Keratinocyte (primary cell): ENCODE measurements around the gene ELAVL2. TPM values are rescaled to one million over a fixed set of nuclear protein-coding genes. Genes with fewer than 3 reads are reported as not detected.
A peak's percentile ranks its signal among the peaks of the same experiment; 100 is the strongest.

Experiments used
- DNase-seq: peaks from one replicate; pipeline ENCODE4 v3.0.0-alpha.2; 2011; ENCODE audit warnings: low read depth, missing footprints, low spot score
- FAIRE-seq: peaks from 2 replicates; lab custom pipeline; 2011; peaks lifted over from hg19 to GRCh38; lab: Jason Lieb, UNC
- H2AFZ ChIP-seq: 2 replicates; pipeline ENCODE4 v1.6.0; 2012; ENCODE audit warnings: low read length, control low read depth, inconsistent platforms; ENCODE audit not compliant: control insufficient read depth
- H3K27ac ChIP-seq: 2 replicates; pipeline ENCODE4 v1.5.1; 2011; ENCODE audit warnings: low read length; ENCODE audit not compliant: control insufficient read depth, insufficient read depth
- H3K27me3 ChIP-seq: 3 replicates; pipeline ENCODE4 v1.6.0; 2011; ENCODE audit warnings: low read length; ENCODE audit not compliant: control insufficient read depth, insufficient read depth; ENCODE audit errors: extremely low read depth
- H3K36me3 ChIP-seq, 2 experiments: 2 replicates in 1 of 2; 3 replicates in 1 of 2; pipeline ENCODE4 v1.5.1; 2011; ENCODE audit warnings: low read length in 2 of 2, mild to moderate bottlenecking in 1 of 2; ENCODE audit not compliant: control insufficient read depth in 2 of 2, insufficient read depth in 2 of 2; ENCODE audit errors: extremely low read depth in 1 of 2
- H3K4me1 ChIP-seq: 3 replicates; pipeline ENCODE4 v1.5.1; 2011; ENCODE audit warnings: low read length; ENCODE audit not compliant: control insufficient read depth, insufficient read depth; ENCODE audit errors: extremely low read depth
- H3K4me2 ChIP-seq: 3 replicates; pipeline ENCODE4 v1.6.0; 2011; ENCODE audit warnings: low read depth, low read length; ENCODE audit not compliant: control insufficient read depth, insufficient read depth; ENCODE audit errors: extremely low read depth
- H3K4me3 ChIP-seq, 3 experiments: fragments of 200-600 bp in 1 of 3; sonication (generic) in 1 of 3; 2 replicates in 2 of 3; 3 replicates in 1 of 3; pipeline ENCODE4 v1.5.1; 2011 to 2016; ENCODE audit warnings: low read length in 3 of 3, mild to moderate bottlenecking in 3 of 3, control low read depth in 2 of 3, inconsistent platforms in 1 of 3, low read depth in 1 of 3, mixed read lengths in 1 of 3, mixed run types in 1 of 3, moderate library complexity in 1 of 3; ENCODE audit not compliant: control insufficient read depth in 2 of 3, insufficient read depth in 2 of 3; ENCODE audit errors: extremely low read depth in 1 of 3
- H3K79me2 ChIP-seq: 2 replicates; pipeline ENCODE4 v1.6.0; 2012; ENCODE audit warnings: low read length; ENCODE audit not compliant: control insufficient read depth, insufficient read depth
- H3K9ac ChIP-seq: 3 replicates; pipeline ENCODE4 v1.6.0; 2011; ENCODE audit warnings: low read length; ENCODE audit not compliant: control insufficient read depth, insufficient read depth; ENCODE audit errors: extremely low read depth
- H3K9me1 ChIP-seq: 3 replicates; pipeline ENCODE4 v1.6.0; 2011; ENCODE audit warnings: low read length; ENCODE audit not compliant: control insufficient read depth, insufficient read depth; ENCODE audit errors: extremely low read depth
- H3K9me3 ChIP-seq: 2 replicates; pipeline ENCODE4 v1.5.1; 2012; ENCODE audit warnings: low read depth, low read length; ENCODE audit not compliant: control insufficient read depth
- H4K20me1 ChIP-seq: 3 replicates; pipeline ENCODE4 v1.6.0; 2011; ENCODE audit warnings: low read length; ENCODE audit not compliant: control insufficient read depth, insufficient read depth; ENCODE audit errors: extremely low read depth
- CTCF ChIP-seq, 3 experiments: IDR thresholded peaks in 1 of 3; conservative IDR thresholded peaks in 1 of 3; optimal IDR thresholded peaks in 1 of 3; 2 replicates in 2 of 3; 3 replicates in 1 of 3; pipeline versions ENCODE3 to v1.5.1; 2011; ENCODE audit warnings: low read length in 3 of 3, mild to moderate bottlenecking in 3 of 3, moderate library complexity in 2 of 3, control low read depth in 1 of 3, inconsistent platforms in 1 of 3; ENCODE audit not compliant: insufficient read depth in 2 of 3; ENCODE audit errors: extremely low read depth in 1 of 3
- EZH2 ChIP-seq: IDR thresholded peaks from one replicate; pipeline ENCODE4 v1.6.1; 2012; ENCODE audit warnings: inconsistent platforms, mild to moderate bottlenecking, low read length, moderate library complexity
- dilution Hi-C: fragments of 300-500 bp; cut with MboI; formaldehyde crosslinking; loops from one replicate; pipeline ENCODE4 v1.7.0; 2020; ENCODE audit warnings: low sequenced_read_pairs; ENCODE audit not compliant: extremely low pct_ligation_motif_present
- polyA plus RNA-seq, 5 experiments: library from polyadenylated mRNA; depleted of rRNA in 3 of 5; stranded (reverse) in 3 of 5; stranded (forward) in 1 of 5; unstranded in 1 of 5; fragments of >200 nt; gene quantifications; 1 replicate in 1 of 5; 2 replicates in 3 of 5; 3 replicates in 1 of 5; pipeline versions ENCODE4 v1.2.1 to v1.2.3, GENCODE V29; 2011 to 2012; ENCODE audit warnings: missing spikeins in 2 of 5, low read depth in 1 of 5, low replicate concordance in 1 of 5

The ELAVL2 gene
- polyA plus RNA-seq, 1 donor (not counting 4 experiments of a cell fraction or from before 2014, with no cell fraction given): 4.3 TPM

GRCh38 chr9:23784962-23785361 is 41.1 kb downstream of the ELAVL2 start:
- Histone ChIP-seq H3K4me1 (no peaks in the 10 kb centered on the region), H3K9ac (no peak overlapping the region), H3K27me3 (no peaks in the 10 kb centered on the region), H3K9me1 (no peaks in the 10 kb centered on the region), H3K4me3 (no peak overlapping the region), H2AFZ (no peak overlapping the region), H3K4me2 (no peak overlapping the region), H4K20me1 (no peaks in the 10 kb centered on the region), H3K36me3 (no peaks in the 10 kb centered on the region), H3K27ac (no peak overlapping the region), H3K9me3 (no peaks in the 10 kb centered on the region), H3K79me2 (no peaks in the 10 kb centered on the region)
- dilution Hi-C loops: no loop called here
- DNase-seq (no peak), FAIRE-seq (peak; percentile 13)
- TF ChIP-seq EZH2: no peak
- peak in 1 of 3 experiments; percentile 21 for TF ChIP-seq CTCF (optimal IDR thresholded peaks at IDR 0.05 in 1 of 3, IDR thresholded peaks at IDR 0.05 in 1 of 3, conservative IDR thresholded peaks at IDR 0.05 in 1 of 3; ENCODE audit: extremely low read depth in 1 of 3, insufficient read depth in 2 of 3, low read length in 3 of 3)

GRCh38 chr9:23783509-23783908 is 42.5 kb downstream of the ELAVL2 start:
- no peak overlapping the region for H2AFZ ChIP-seq
- FAIRE-seq (no peak), DNase-seq (no peak)
- H3K9ac ChIP-seq: no peak overlapping the region
- H3K27ac ChIP-seq: no peak overlapping the region
- no peaks in the 10 kb centered on the region for H3K9me1 ChIP-seq
- peaks cover 6% of the 10 kb centered on the region for H3K4me1 ChIP-seq
- H3K36me3 ChIP-seq: no peaks in the 10 kb centered on the region
- no peak overlapping the region for H3K4me3 ChIP-seq
- TF ChIP-seq EZH2: no peak
- dilution Hi-C loops: no loop called here
- H4K20me1 ChIP-seq: no peaks in the 10 kb centered on the region
- H3K27me3 ChIP-seq: no peaks in the 10 kb centered on the region
- no peaks in the 10 kb centered on the region for H3K9me3 ChIP-seq
- no peak overlapping the region for H3K4me2 ChIP-seq
- H3K79me2 ChIP-seq: no peaks in the 10 kb centered on the region

- H3K36me3 ChIP-seq: no peaks in the 10 kb centered on the region
- DNase-seq: no peak
- peak overlapping the region; percentile 43 for H2AFZ ChIP-seq
- H3K9me1 ChIP-seq: no peaks in the 10 kb centered on the region
- H3K79me2 ChIP-seq: no peaks in the 10 kb centered on the region
- TF ChIP-seq CTCF (optimal IDR thresholded peaks at IDR 0.05 in 1 of 3, IDR thresholded peaks at IDR 0.05 in 1 of 3, conservative IDR thresholded peaks at IDR 0.05 in 1 of 3; ENCODE audit: extremely low read depth in 1 of 3, insufficient read depth in 2 of 3, low read length in 3 of 3) (no peak), EZH2 (no peak)
- FAIRE-seq: no peak
- H3K4me3 ChIP-seq: no peak overlapping the region
- dilution Hi-C loops: no loop called here
- no peak overlapping the region for H3K9ac ChIP-seq
- no peaks in the 10 kb centered on the region for H3K9me3 ChIP-seq
- H3K4me1 ChIP-seq: peaks cover 23% of the 10 kb centered on the region
- H3K4me2 ChIP-seq: peak overlapping the region; percentile 29
- no peaks in the 10 kb centered on the region for H3K27me3 ChIP-seq
- no peaks in the 10 kb centered on the region for H4K20me1 ChIP-seq
- peak overlapping the region; percentile 7 for H3K27ac ChIP-seq
Measured at GRCh38 chr9:23779220-23779619, 46.8 kb downstream of the ELAVL2 start.
